ENCODE data around the gene SEMA7A.
"Not testable (repeated sequence)": the region's sequence is repeated elsewhere in the genome, so short reads cannot be mapped to it uniquely, and the experiment has no call there.

Gene SEMA7A

DNA sequence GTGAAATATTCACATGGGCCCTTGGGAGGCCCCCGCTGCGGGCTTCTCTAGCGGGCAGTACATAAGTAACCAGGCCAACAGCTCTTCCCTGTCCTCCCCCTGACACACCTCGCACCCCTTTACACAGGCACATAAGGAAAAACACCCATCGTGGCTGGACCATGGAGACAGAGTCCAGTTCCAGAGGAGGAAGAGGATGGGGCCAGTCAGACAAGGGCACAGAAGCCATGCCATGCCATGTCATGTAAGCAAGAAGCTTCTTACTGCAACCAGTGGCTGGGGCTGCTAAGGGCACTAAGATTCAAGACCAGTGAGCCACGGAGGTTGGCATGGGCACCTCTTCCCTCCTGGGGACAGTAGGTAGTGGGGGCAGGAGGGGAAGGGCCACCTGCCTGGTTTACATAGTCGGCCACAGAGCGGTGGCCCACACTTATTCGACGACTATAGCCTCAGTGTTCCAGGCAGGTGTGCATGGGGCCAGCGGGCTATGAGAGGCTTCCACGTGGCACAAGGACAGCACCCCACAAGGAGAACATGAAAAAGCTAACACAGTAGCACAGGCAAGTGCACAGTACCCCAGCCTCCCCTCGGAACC is 60.6 kb downstream of the SEMA7A start:
- DNase-seq (ENCODE audit: low read depth), result no peak

DNA sequence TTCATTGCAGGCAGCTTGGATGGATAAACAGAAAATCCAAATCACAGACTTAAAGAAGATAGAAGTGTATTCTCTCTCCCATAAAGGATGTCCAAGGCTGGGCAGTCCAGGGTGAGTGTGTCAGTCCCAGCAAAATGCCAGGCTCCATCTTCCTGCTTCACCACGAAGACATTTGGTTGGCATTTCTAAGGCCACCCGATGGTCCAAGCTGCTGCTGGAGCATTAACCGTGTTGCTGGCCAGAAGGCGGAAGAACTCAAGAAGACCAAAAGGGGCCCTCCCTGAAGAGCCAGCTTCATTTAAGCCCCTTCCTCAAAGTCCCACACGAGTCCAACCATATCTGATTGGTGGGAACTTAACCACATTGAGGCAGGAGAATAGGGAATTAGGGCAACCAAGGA is 63.3 kb downstream of the SEMA7A start:
- no peak for DNase-seq (ENCODE audit: low read depth)

DNA sequence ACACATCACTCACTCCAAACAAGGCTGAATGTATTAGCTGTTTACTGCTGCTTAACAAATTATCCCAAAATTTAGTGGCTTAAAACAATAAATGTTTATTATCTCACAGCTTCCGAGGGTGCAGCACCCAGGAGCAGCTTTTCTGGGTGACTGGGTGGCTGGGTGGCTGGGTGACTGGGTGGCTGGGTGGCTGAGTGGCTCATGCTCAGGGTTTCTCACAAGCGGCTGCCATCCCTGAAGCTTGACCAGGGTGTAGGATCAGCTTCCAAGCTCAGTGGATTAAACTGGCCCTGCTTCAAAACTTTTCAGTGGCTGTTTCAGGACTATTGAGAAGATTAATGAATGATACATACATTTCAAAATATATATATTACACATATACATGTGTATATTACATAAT is 64.0 kb downstream of the SEMA7A start:
- no peak for DNase-seq (ENCODE audit: low read depth)

DNA sequence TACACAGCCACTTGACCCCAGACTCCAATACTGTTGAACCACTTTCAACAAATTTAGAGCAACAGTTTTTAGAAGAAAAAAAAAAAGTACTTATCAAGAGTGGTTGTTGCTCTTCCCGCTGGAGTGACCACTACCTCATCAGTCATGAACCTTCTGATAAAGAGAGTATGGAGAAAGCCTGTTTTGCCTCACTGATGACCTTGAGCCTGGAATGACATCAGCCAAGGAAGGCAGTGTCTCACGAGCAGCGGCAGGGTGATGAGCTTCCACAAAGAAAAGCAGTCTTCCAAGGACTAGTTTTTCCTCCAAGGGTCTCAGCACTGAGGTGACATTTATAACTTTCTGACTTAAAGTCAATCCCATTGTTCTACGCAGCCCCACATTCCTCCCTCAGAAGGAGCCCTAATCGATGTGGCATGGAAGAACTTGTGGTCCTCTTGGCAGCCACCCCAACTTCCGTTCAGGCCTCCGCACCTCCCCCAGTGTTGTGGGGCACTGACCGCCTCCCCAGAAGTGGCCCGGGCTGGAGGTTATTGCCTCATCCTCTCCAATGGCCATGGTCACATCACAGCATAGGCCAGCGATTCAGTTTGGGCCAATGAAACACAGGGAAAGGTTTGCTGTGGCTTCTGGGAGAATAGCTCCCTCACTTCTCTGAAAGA is 64.5 kb downstream of the SEMA7A start:
- no peak for DNase-seq (ENCODE audit: low read depth)

DNA sequence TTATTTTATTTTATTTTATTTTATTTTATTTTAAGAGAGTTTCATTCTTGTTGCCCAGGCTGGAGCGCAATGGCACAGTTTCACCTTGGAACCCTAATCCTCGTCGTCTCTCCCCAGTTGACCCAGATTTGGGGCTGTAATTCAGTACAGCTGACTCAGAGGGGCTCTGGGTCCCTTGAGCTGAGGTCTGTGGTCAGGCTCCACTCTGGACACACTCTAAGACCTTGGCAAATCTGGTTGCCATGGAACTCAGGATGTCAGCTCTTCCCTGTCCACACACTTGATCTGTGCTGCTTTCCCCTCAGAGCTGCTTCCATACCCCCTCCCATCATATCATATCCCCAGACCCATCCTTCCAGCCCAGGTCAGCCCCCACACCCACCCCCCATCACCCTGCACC is 65.6 kb downstream of the SEMA7A start:
- no peak for DNase-seq (ENCODE audit: low read depth)

DNA sequence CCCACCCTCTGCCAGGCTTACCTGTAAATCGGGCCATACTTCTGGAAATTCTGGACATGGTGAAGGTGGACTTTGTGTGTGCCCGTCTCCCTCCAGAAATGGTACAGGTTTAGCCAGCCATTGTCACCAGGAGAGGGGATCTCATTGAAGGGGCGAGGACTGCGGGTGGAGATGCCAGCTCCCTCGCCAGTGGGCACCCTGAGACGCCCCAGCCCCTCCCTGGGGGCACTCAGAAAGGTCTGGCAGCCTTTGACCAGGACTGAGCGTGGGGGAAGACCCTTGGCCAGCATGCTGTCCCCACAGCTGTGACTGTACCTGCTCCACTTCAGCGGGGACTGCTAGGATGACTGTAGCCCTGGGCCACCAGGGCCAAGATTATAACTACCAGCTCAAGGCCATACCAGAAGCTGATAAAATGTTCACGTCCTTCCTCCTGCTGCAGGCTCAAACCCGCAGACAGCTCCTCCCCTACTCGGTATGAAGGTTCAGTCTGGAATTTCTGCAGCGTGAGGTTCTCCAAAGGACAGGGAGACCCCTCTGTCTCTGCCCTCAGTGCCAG is 66.4 kb downstream of the SEMA7A start, which contains the start of gene CYP11A1:
TSS of gene CYP11A1 (minus strand) at position 351 of the 559 bp plus-strand sequence. CDS start at position 290, 61 bp downstream.
- no peak for DNase-seq (ENCODE audit: low read depth)

DNA sequence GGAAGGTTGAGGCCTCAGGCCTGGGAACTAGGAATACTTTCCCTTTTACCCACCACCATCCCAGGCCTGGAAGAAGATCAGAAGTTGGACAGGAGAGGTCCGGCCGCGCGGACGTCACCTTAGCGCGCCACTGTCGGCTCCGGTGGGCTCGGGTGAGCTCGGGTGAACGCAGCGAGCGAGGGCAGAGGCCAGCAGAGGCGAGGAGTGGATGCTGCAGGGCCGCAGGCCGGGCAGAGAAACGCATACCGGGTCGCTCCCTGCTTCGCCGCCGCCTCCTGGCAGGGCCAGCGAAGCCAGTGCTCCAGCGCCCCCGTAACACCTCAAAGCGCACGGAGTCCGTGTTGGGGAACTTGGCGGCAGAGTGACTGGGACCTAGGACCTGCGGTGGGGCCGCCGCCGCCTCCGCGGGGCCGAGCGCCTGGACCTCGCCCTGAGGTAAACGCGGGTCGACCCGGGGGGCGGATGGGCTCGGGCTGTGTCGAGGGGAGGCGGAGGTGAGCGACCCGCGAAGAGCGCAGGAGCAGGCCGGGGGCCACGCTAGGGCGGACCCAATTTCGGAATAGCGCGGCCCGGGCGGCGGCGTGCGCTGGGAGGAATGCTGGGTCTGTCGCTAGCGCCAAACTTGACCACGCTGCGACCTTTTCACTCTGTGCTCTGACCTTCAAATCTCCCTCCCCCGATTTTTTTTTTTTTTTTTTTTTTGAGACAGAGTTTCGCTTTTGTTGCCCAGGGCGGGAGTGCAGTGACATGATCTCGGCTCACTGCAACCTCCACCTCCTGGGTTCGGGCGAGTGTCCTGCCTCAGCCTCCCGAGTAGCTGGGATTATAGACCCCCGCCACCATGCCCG is 67.9 kb downstream of the SEMA7A start:
- DNase-seq (ENCODE audit: low read depth), result no peak

DNA sequence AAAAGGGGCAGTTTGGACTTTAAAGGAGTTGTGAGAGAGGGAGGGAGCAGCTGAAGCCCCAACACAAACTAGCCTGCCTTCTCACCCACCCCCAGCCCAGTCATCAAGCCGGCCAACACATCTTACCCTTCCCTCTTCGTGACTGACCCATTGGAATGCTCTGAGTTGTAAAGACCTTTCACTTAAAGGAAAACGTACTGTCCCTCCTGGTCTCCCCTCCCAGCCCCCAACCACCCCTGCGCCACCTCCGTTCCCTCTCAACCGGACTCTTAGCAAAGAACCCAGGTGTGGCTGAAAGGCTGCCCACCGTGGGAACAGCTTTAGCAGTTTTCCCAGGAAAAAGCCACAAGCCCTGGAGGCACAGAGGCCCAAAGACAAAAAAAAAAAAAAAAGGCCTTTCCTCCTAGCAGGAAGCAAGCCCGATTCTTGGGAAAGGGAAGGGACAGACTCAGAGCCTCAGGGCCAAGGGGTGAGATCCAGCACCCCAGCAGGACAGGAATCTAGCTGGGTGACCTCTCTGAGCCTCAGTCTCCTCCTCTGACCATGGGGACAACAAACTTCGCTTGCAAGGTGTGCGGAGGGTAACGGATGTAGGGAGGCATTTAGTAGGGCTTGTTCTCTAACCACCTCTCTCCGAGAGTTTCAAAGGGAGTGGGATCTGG is 68.7 kb downstream of the SEMA7A start:
- DNase-seq (ENCODE audit: low read depth), result no peak

DNA sequence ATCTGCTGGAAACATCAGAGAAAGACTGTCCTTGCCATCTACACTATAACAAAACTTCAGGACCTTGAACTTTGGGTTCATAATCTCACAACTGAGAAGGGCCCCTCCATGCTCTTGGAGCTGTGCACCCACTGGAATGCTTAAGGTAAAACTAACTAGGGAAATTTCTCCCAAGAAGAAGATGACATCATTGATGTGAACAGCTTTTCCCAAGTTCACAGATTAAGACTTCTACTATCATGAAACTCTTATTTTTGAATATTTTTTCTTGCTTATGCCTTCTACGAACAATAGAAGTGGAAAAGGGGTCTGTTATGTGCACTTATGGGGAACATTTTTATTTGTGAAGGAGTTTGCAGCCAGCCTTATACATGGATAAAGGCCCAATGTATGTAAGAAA is 71.3 kb downstream of the SEMA7A start:
- DNase-seq (ENCODE audit: low read depth), result no peak

DNA sequence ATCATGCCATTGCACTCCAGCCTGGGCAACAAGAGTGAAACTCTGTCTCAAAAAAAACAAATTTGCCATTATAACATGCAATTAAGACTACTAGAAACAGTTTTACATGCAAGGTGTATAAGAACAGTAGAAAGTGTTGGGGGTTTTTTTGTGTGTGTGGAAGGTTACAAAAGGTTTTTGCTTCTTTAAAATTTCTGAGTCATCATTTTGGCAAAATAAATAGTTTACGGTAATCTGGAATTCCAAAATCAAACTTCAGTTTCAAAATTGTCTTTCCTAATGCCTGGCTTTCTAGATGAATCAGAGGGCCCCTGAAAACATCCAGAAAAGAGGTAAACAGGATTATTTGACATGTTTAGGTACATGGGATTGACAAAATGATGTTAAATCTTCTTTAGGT is 72.9 kb downstream of the SEMA7A start:
- DNase-seq (ENCODE audit: low read depth), result not testable (repeated sequence)

DNA sequence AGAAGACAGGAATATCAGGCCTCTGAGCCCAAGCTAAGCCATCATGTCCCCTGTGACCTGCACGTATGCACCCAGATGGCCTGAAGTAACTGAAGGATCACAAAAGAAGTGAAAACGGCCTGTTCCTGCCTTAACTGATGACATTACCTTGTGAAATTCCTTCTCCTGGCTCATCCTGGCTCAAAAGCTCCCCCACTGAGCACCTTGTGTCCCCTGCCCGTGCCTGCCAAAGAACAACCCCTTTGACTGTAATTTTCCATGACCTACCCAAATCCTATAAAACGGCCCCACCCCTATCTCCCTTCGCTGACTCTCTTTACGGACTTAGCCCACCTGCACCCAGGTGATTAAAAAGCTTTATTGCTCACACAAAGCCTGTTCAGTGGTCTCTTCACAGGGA is 74.4 kb downstream of the SEMA7A start:
- not testable (repeated sequence) for DNase-seq (ENCODE audit: low read depth)

Data from stimulated activated CD8-positive, alpha-beta memory T cell treated with anti-CD3 and anti-CD28 coated beads, Interleukin-12 subunit alpha, Interleukin-12 subunit beta, amount 100 ng/mL, for 4 hours (primary cell).